K562 (cell line): ENCODE data around the gene BAHD1. TPM values are rescaled to one million over a fixed set of nuclear protein-coding genes. Genes with fewer than 3 reads are reported as not detected.

Experiments used
- ATAC-seq: fragments of 200-7000 bp; cut with Tn5 transposase; 3 replicates; pipeline ENCODE4 v1.9.1; 2020; ENCODE audit warnings: moderate library complexity
- BruUV-seq: library from RNA; stranded (reverse); fragments of 400-500 nt; replicated peaks from 2 replicates; lab custom pipeline; 2021; lab: Mats Ljungman, UMichigan
- CTCF ChIA-PET: fragments of 300-600 bp; formaldehyde crosslinking; extraction: SDS; loops from one replicate; lab custom pipeline; 2021; ENCODE audit warnings: low intra/inter-chr PET ratio; lab: Yijun Ruan, JAX
- POLR2A ChIA-PET: fragments of 300-600, 350-650 bp; sonication (Branson Sonifier 250); formaldehyde crosslinking; extraction: SDS; loops from one replicate; lab custom pipeline; 2021; ENCODE audit warnings: antibody characterized with exemption, inconsistent platforms; lab: Yijun Ruan, JAX
- DNase-seq, 4 experiments: peaks; one replicate each; pipeline versions ENCODE4 v3.0.0 to v3.0.0-alpha.2; 2011 to 2018; ENCODE audit warnings: low spot score in 3 of 4, mixed read lengths in 3 of 4; ENCODE audit errors: extremely low read depth in 1 of 4
- FAIRE-seq: peaks from 2 replicates; lab custom pipeline; 2011; peaks lifted over from hg19 to GRCh38; lab: Jason Lieb, UNC
- H2AFZ ChIP-seq: 2 replicates; pipeline ENCODE4 v1.6.0; 2011; ENCODE audit warnings: low read depth, low read length, control low read depth, inconsistent platforms
- H3K27ac ChIP-seq: fragments of 200-600 bp; 3 replicates; pipeline ENCODE4 v1.8.0; 2011; ENCODE audit warnings: low read depth, mild to moderate bottlenecking, control low read depth, inconsistent platforms, low read length, moderate library complexity, mixed read lengths; ENCODE audit errors: extremely low read depth
- H3K27me3 ChIP-seq, 2 experiments: fragments of 300-600 bp in 1 of 2; 2 replicates in 1 of 2; 3 replicates in 1 of 2; pipeline versions ENCODE4 v1.6.0 to v1.8.0; 2011; ENCODE audit warnings: inconsistent platforms in 2 of 2, low read length in 2 of 2, mild to moderate bottlenecking in 1 of 2, mixed read lengths in 1 of 2, moderate library complexity in 1 of 2; ENCODE audit not compliant: control insufficient read depth in 2 of 2, insufficient read depth in 2 of 2
- H3K36me3 ChIP-seq: fragments of 300-600 bp; 3 replicates; pipeline ENCODE4 v1.8.0; 2011; ENCODE audit warnings: mild to moderate bottlenecking, low read length, inconsistent platforms; ENCODE audit not compliant: control insufficient read depth, insufficient read depth
- H3K4me1 ChIP-seq, 2 experiments: fragments of 200-600 bp in 1 of 2; replicated peaks in 1 of 2; 2 replicates in 1 of 2; 3 replicates in 1 of 2; pipeline versions ENCODE4 v1.5.1 to v1.8.0; 2011; ENCODE audit warnings: inconsistent platforms in 2 of 2, low read length in 2 of 2, mild to moderate bottlenecking in 1 of 2, mixed read lengths in 1 of 2, moderate library complexity in 1 of 2; ENCODE audit not compliant: control insufficient read depth in 2 of 2, insufficient read depth in 2 of 2
- H3K4me2 ChIP-seq: 2 replicates; pipeline ENCODE4 v1.6.1; 2011; ENCODE audit warnings: low read length, control low read depth, inconsistent platforms, mixed read lengths; ENCODE audit not compliant: insufficient read depth
- H3K4me3 ChIP-seq: fragments of 200-600 bp; sonication (generic), shearing (Covaris generic); 2 replicates; pipeline ENCODE4 v1.5.1; 2016; ENCODE audit warnings: control low read depth, inconsistent platforms
- H3K79me2 ChIP-seq: fragments of 200-600 bp; 3 replicates; pipeline ENCODE4 v1.8.0; 2011; ENCODE audit warnings: low read length, inconsistent platforms; ENCODE audit not compliant: control insufficient read depth, insufficient read depth
- H3K9ac ChIP-seq, 2 experiments: 2 replicates each; pipeline versions ENCODE4 v1.6.0 to v1.6.1; 2011; ENCODE audit warnings: low read depth in 2 of 2, low read length in 2 of 2, control low read depth in 1 of 2, inconsistent platforms in 1 of 2, mild to moderate bottlenecking in 1 of 2, mixed read lengths in 1 of 2; ENCODE audit not compliant: insufficient read depth in 1 of 2
- H3K9me1 ChIP-seq: one replicate; pipeline ENCODE4 v1.6.0; 2011; ENCODE audit warnings: inconsistent platforms, mild to moderate bottlenecking, low read length, moderate library complexity; ENCODE audit not compliant: control insufficient read depth, insufficient read depth
- H3K9me3 ChIP-seq: replicated peaks from 2 replicates; pipeline ENCODE4 v1.5.1; 2011; ENCODE audit warnings: low read depth, low read length, inconsistent platforms; ENCODE audit not compliant: control insufficient read depth, insufficient read depth
- H4K20me1 ChIP-seq: replicated peaks from 2 replicates; pipeline ENCODE4 v1.6.1; 2011; ENCODE audit warnings: low read length, inconsistent platforms, mixed read lengths; ENCODE audit not compliant: control insufficient read depth, insufficient read depth
- ATF1 ChIP-seq, 2 experiments: fragments of 450-650 bp in 1 of 2; IDR thresholded peaks; 2 replicates each; pipeline ENCODE4 v1.6.1; 2016; ENCODE audit warnings: missing compliant biosample characterization in 1 of 2, missing genetic modification characterization in 1 of 2
- C11orf30 ChIP-seq: fragments of 450-650 bp; IDR thresholded peaks from 2 replicates; pipeline ENCODE4 v1.6.1; 2016; ENCODE audit warnings: low read depth, mild to moderate bottlenecking
- CBFA2T3 ChIP-seq: fragments of 450-650 bp; IDR thresholded peaks from 2 replicates; pipeline ENCODE4 v1.6.1; 2017
- CREB1 ChIP-seq, 2 experiments: sonication (generic) in 1 of 2; formaldehyde crosslinking in 1 of 2; IDR thresholded peaks; 2 replicates each; pipeline versions ENCODE4 v1.6.1 to v1.8.0; 2012 to 2022; ENCODE audit warnings: inconsistent platforms in 1 of 2, mild to moderate bottlenecking in 1 of 2, missing genetic modification reagents in 1 of 2, moderate library complexity in 1 of 2
- CREB3L1 ChIP-seq: fragments of 450-650 bp; IDR thresholded peaks from 2 replicates; pipeline ENCODE4 v1.6.1; 2014; ENCODE audit warnings: low read depth, mild to moderate bottlenecking, moderate library complexity, borderline replicate concordance
- DACH1 ChIP-seq: fragments of 450-650 bp; IDR thresholded peaks from 2 replicates; pipeline ENCODE4 v1.6.1; 2018; ENCODE audit not compliant: partially characterized antibody
- DEAF1 ChIP-seq: fragments of 450-650 bp; formaldehyde crosslinking; IDR thresholded peaks from 2 replicates; pipeline ENCODE4 v1.4.0; 2020; ENCODE audit warnings: mild to moderate bottlenecking, moderate library complexity
- FOXK2 ChIP-seq, 2 experiments: fragments of 450-650 bp; IDR thresholded peaks in 1 of 2; conservative IDR thresholded peaks in 1 of 2; 2 replicates each; pipeline ENCODE4 v1.6.1; 2016; ENCODE audit warnings: low read depth in 2 of 2, mild to moderate bottlenecking in 1 of 2
- IRF2 ChIP-seq: sonication (generic); formaldehyde crosslinking; IDR thresholded peaks from 2 replicates; pipeline ENCODE4 v1.8.1; 2022; ENCODE audit warnings: mild to moderate bottlenecking, missing genetic modification reagents
- MAFG ChIP-seq: fragments of 450-650 bp; conservative IDR thresholded peaks from 2 replicates; pipeline ENCODE4 v1.6.1; 2016; ENCODE audit warnings: missing genetic modification characterization, missing compliant biosample characterization
- MXI1 ChIP-seq: IDR thresholded peaks from 2 replicates; pipeline ENCODE4 v1.6.1; 2011; ENCODE audit warnings: low read depth, mild to moderate bottlenecking, improper control_type of control experiment, low read length
- NBN ChIP-seq: fragments of 450-650 bp; IDR thresholded peaks from 2 replicates; pipeline ENCODE4 v1.6.1; 2016; ENCODE audit warnings: low read depth, mild to moderate bottlenecking
- TRIM24 ChIP-seq, 2 experiments: fragments of 450-650 bp; IDR thresholded peaks; 2 replicates each; pipeline ENCODE4 v1.6.1; 2016
- ZNF165 ChIP-seq: fragments of 250-450 bp; sonication (Bioruptor Pico); IDR thresholded peaks from 2 replicates; pipeline ENCODE4 v1.4.0; 2020; ENCODE audit warnings: borderline replicate concordance
- ZNF316 ChIP-seq: fragments of 450-650 bp; IDR thresholded peaks from 2 replicates; pipeline ENCODE4 v1.6.1; 2016
- ZNF408 ChIP-seq: fragments of 250-450 bp; sonication (Bioruptor Pico); IDR thresholded peaks from 2 replicates; pipeline ENCODE4 v1.4.0; 2020; ENCODE audit warnings: low read depth, mild to moderate bottlenecking, moderate library complexity
- ZNF449 ChIP-seq: fragments of 250-450 bp; sonication (Bioruptor Pico); IDR thresholded peaks from 2 replicates; pipeline ENCODE4 v1.8.0; 2022; ENCODE audit warnings: moderate library complexity, mild to moderate bottlenecking, inconsistent platforms
- ZNF699 ChIP-seq: fragments of 250-450 bp; sonication (Bioruptor Pico); IDR thresholded peaks from 2 replicates; pipeline ENCODE4 v1.8.0; 2021; ENCODE audit warnings: mild to moderate bottlenecking, moderate library complexity; ENCODE audit not compliant: insufficient replicate concordance
- WGBS: fragments of 100-300 bp; shearing (Covaris generic); methylation state at CpG from one replicate; pipeline ENCODE4 v1.1.6; 2016; ENCODE audit warnings: low coverage, mixed read lengths; ENCODE audit not compliant: insufficient coverage; ENCODE audit errors: missing lambda C conversion rate; 5-methylcytosine and 5-hydroxymethylcytosine counted together
- in situ Hi-C: fragments of 300-500 bp; cut with MboI; formaldehyde crosslinking; loops from 4 replicates; pipeline ENCODE4 v1.15.0; 2018; ENCODE audit warnings: inconsistent platforms, mixed read lengths
- intact Hi-C: fragments of 100-400 bp; cut with micrococcal nuclease; formaldehyde crosslinking; loops from 2 replicates; pipeline ENCODE4 v1.14.2; 2022
- polyA plus RNA-seq, 8 experiments: library from polyadenylated mRNA; depleted of rRNA in 4 of 8; stranded (reverse) in 5 of 8; unstranded in 3 of 8; fragments of >200 nt; fragmentation: Nextera tagmentation in 2 of 8; fragmentation: Illumina TruSeq in 1 of 8; extraction: Ambion mirVana in 2 of 8; extraction: Trizol in 1 of 8; gene quantifications; 2 replicates each; pipeline versions ENCODE4 v1.2.1 to v1.2.3, GENCODE V29; 2011 to 2014; ENCODE audit warnings: inconsistent platforms in 1 of 8, missing spikeins in 1 of 8
- total RNA-seq, 7 experiments: library from RNA; depleted of rRNA in 6 of 7; stranded (reverse); fragments of >200 nt in 6 of 7; fragmentation: Illumina TruSeq in 2 of 7; extraction: Trizol in 2 of 7; gene quantifications; 2 replicates each; pipeline versions ENCODE4 v1.2.1 to v1.2.3, GENCODE V29; 2011 to 2021; ENCODE audit warnings: low replicate concordance in 1 of 7

The BAHD1 gene
- total and polyA plus RNA-seq, 9 of the 15 experiments (the other 6 are each of a cell fraction or from before 2014, with no cell fraction given), result 0.55 to 38.5 (median 11.5) TPM

DNA sequence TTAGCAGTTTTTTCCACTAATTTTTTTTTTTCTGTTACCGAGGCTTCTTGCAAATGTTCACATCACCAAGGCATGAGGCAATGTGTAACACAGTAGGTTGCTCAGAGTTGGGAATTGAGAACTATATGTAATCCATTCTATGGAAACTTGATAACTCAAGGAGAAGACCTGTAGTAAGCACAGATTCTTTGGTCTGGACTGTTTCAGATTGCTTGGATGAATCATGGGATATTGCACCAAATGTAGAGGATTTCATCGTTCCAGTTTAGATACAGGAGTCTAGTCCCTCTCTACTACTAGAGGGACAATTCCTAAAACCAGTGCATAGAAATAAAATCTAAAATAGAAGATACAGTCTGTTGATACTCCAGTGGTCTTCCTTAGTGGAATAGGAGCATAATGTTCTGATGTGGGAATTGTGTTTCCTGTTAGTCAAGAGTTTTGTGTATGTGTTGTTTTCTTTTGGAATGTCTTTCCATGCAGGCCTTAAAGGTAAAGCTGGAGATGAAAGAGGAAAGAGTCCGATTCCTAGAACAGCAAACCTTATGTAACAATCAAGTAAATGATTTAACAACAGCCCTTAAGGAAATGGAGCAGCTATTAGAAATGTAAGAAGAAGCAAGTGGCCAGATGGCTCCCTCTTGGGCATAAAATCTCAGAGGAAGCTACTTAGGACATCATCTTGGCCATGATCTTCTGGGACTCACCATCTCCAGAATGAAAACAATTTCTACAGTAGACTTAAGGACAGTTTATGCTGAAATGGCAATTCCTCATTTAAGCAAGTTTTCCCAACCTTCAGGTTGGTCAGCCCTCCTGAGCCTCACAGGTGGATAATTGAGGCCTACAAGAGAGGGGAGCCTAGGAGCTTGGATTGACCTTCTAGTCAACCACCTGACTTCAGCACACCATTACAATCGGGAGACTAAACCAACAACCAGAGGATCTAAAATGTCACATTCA lies 47.5 kb upstream of the BAHD1 start:
- Histone ChIP-seq H3K9ac (no peak overlapping the region), H3K27me3 (no peaks in the 10 kb centered on the region), H3K79me2 (no peaks in the 10 kb centered on the region), H3K27ac (no peak overlapping the region), H3K4me3 (no peak overlapping the region), H2AFZ (no peak overlapping the region), H3K4me1 (no peaks in the 10 kb centered on the region), H3K36me3 (peaks cover 57% of the 10 kb centered on the region), H4K20me1 (no peaks in the 10 kb centered on the region), H3K9me1 (no peaks in the 10 kb centered on the region), H3K4me2 (no peak overlapping the region), H3K9me3 (no peaks in the 10 kb centered on the region)
- intact Hi-C loops (no loop called here), in situ Hi-C loops (no loop called here)
- DNase-seq, result no peak
- 85% methylated on average over 4 of the region's 4 CpGs for WGBS
- POLR2A ChIA-PET, result interaction anchor here (0.6 to 1.4 kb wide), 2 partner anchors 20 to 28 kb away, joined by 3 to 4 read pairs; no protein-coding TSS in a partner anchor
- CTCF ChIA-PET, result no interaction called here
- no peak for ATAC-seq
- FAIRE-seq, result no peak
- BruUV-seq, result TSS peak; percentile 44
- TF ChIP-seq MAFG (tag) (0 out of 2 replicates have a peak, but pooled peaks have one; percentile 8), DACH1 (no peak), FOXK2 (conservative IDR thresholded peaks at IDR 0.05 in 1 of 2, IDR thresholded peaks at IDR 0.05 in 1 of 2; ENCODE audit: low read depth in 2 of 2) (no peak), CBFA2T3 (no peak), ZNF449 (no peak), ZNF165 (CRISPR knock-in tag) (no peak), CREB1 (IDR thresholded peaks at IDR 0.05) (no peak), CREB1 (CRISPR knock-in tag; IDR thresholded peaks at IDR 0.05) (no peak), TRIM24 (IDR thresholded peaks at IDR 0.05) (no peak), ZNF316 (peak; percentile 71), ZNF699 (CRISPR knock-in tag) (no peak), NBN (no peak), MXI1 (no peak), CREB3L1 (no peak), ATF1 (CRISPR knock-in tag; IDR thresholded peaks at IDR 0.05) (no peak), ATF1 (tag; IDR thresholded peaks at IDR 0.05) (no peak), IRF2 (no peak), ZNF408 (CRISPR knock-in tag) (no peak), DEAF1 (CRISPR knock-in tag) (no peak), C11orf30 (peak; percentile 68)
